Neural progenitor cell (in vitro differentiated cells): ENCODE data around the gene AARSD1. TPM values are rescaled to one million over a fixed set of nuclear protein-coding genes. Genes with fewer than 3 reads are reported as not detected.

Experiments used
- DNase-seq: peaks from one replicate; pipeline ENCODE4 v3.0.0-alpha.2; 2016; ENCODE audit warnings: low spot score
- H2AFZ ChIP-seq: fragments of 200-600 bp; sonication (generic); replicated peaks from 2 replicates; pipeline ENCODE4 v1.6.1; 2016; ENCODE audit warnings: antibody characterized with exemption
- H3F3A ChIP-seq: fragments of 200-600 bp; sonication (generic); 2 replicates; pipeline ENCODE4 v1.6.1; 2016; ENCODE audit warnings: antibody characterized with exemption, low read depth
- H3K27ac ChIP-seq: fragments of 200-600 bp; sonication (generic); 2 replicates; pipeline ENCODE4 v1.5.1; 2016; ENCODE audit warnings: mild to moderate bottlenecking
- H3K27me3 ChIP-seq: fragments of 200-600 bp; sonication (generic); 2 replicates; pipeline ENCODE4 v1.6.1; 2016; ENCODE audit warnings: mild to moderate bottlenecking, moderate library complexity
- H3K36me3 ChIP-seq: fragments of 200-600 bp; sonication (generic); 2 replicates; pipeline ENCODE4 v1.5.1; 2016
- H3K4me1 ChIP-seq: fragments of 200-600 bp; sonication (generic); 2 replicates; pipeline ENCODE4 v1.6.1; 2016; ENCODE audit warnings: mixed run types
- H3K4me2 ChIP-seq: fragments of 200-600 bp; sonication (generic); 2 replicates; pipeline ENCODE4 v1.6.1; 2016
- H3K4me3 ChIP-seq: fragments of 200-600 bp; sonication (generic); 2 replicates; pipeline ENCODE4 v1.5.1; 2016
- H3K79me2 ChIP-seq: fragments of 200-600 bp; sonication (generic); 2 replicates; pipeline ENCODE4 v1.6.1; 2016; ENCODE audit warnings: low read depth
- H3K9ac ChIP-seq: fragments of 200-600 bp; sonication (generic); 2 replicates; pipeline ENCODE4 v1.6.1; 2016
- H3K9me3 ChIP-seq: fragments of 200-600 bp; sonication (generic); 2 replicates; pipeline ENCODE4 v1.5.1; 2016; ENCODE audit warnings: low read depth
- H4K20me1 ChIP-seq: fragments of 200-600 bp; sonication (generic); 2 replicates; pipeline ENCODE4 v1.6.1; 2016; ENCODE audit warnings: low read depth
- H3K27ac Mint-ChIP-seq: 3 replicates; pipeline ENCODE4 v1.8.0; 2021; ENCODE audit warnings: mixed read lengths
- H3K27me3 Mint-ChIP-seq: 2 replicates; pipeline ENCODE4 v1.8.0; 2022; ENCODE audit warnings: low read depth, mild to moderate bottlenecking, inconsistent platforms, moderate library complexity, mixed read lengths; ENCODE audit not compliant: insufficient read depth
- H3K36me3 Mint-ChIP-seq: 3 replicates; pipeline ENCODE4 v1.8.0; 2021; ENCODE audit warnings: mixed read lengths
- H3K4me1 Mint-ChIP-seq: 3 replicates; pipeline ENCODE4 v1.8.0; 2021; ENCODE audit warnings: mixed read lengths
- H3K4me3 Mint-ChIP-seq: 3 replicates; pipeline ENCODE4 v1.8.0; 2021; ENCODE audit warnings: mild to moderate bottlenecking, moderate library complexity, mixed read lengths
- H3K9me3 Mint-ChIP-seq: 3 replicates; pipeline ENCODE4 v1.8.0; 2020; ENCODE audit warnings: mixed read lengths
- EZH2 ChIP-seq: fragments of 200-600 bp; sonication (generic); IDR thresholded peaks from 2 replicates; pipeline ENCODE4 v1.6.1; 2017; ENCODE audit warnings: antibody characterized with exemption, mild to moderate bottlenecking, moderate library complexity
- EZH2phosphoT487 ChIP-seq: fragments of 200-600 bp; sonication (generic); IDR thresholded peaks from 2 replicates; pipeline ENCODE4 v1.6.1; 2017; ENCODE audit warnings: antibody characterized with exemption
- total RNA-seq: library from RNA; depleted of rRNA; stranded (reverse); fragments of >200 nt; gene quantifications from 2 replicates; pipeline ENCODE4 v1.2.3, GENCODE V29; 2015; ENCODE audit warnings: low replicate concordance
- TF ChIP-seq, protein P1 (sequence below): fragments of 200-600 bp; sonication (generic); IDR thresholded peaks from 2 replicates; pipeline ENCODE4 v1.5.1; 2017; ENCODE audit warnings: antibody characterized with exemption, mild to moderate bottlenecking

Gene AARSD1
- total RNA-seq, 1 donor from 2014 or later, result 23.7 TPM

- Histone ChIP-seq H3K9me3 (no peaks in the 10 kb centered on the region), H3K4me3 (no peak overlapping the region), H4K20me1 (no peaks in the 10 kb centered on the region), H2AFZ (no peak overlapping the region), H3K4me2 (no peak overlapping the region), H3K9ac (no peak overlapping the region), H3F3A (peaks cover 21% of the 10 kb centered on the region), H3K27ac (no peak overlapping the region), H3K79me2 (no peaks in the 10 kb centered on the region), H3K36me3 (no peaks in the 10 kb centered on the region), H3K4me1 (no peaks in the 10 kb centered on the region), H3K27me3 (no peaks in the 10 kb centered on the region)
- Mint-ChIP-seq H3K27ac (no peak overlapping the region), H3K36me3 (peaks cover 29% of the 10 kb centered on the region), H3K9me3 (no peaks in the 10 kb centered on the region), H3K4me1 (peaks cover 9% of the 10 kb centered on the region), H3K4me3 (no peak overlapping the region), H3K27me3 (no peaks in the 10 kb centered on the region)
- no peak for DNase-seq
- TF ChIP-seq EZH2phosphoT487 (no peak), EZH2 (no peak)
- TF ChIP-seq, protein P1, sequence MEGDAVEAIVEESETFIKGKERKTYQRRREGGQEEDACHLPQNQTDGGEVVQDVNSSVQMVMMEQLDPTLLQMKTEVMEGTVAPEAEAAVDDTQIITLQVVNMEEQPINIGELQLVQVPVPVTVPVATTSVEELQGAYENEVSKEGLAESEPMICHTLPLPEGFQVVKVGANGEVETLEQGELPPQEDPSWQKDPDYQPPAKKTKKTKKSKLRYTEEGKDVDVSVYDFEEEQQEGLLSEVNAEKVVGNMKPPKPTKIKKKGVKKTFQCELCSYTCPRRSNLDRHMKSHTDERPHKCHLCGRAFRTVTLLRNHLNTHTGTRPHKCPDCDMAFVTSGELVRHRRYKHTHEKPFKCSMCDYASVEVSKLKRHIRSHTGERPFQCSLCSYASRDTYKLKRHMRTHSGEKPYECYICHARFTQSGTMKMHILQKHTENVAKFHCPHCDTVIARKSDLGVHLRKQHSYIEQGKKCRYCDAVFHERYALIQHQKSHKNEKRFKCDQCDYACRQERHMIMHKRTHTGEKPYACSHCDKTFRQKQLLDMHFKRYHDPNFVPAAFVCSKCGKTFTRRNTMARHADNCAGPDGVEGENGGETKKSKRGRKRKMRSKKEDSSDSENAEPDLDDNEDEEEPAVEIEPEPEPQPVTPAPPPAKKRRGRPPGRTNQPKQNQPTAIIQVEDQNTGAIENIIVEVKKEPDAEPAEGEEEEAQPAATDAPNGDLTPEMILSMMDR, result no peak
Measured at GRCh38 chr17:42992872-42993271, 28.6 kb upstream of the AARSD1 start.

GRCh38 chr17:42991471-42991870 lies 27.2 kb upstream of the AARSD1 start:
- no peak overlapping the region for H3K27ac Mint-ChIP-seq
- H3K4me1 Mint-ChIP-seq, result peaks cover 2% of the 10 kb centered on the region
- H3K4me3 ChIP-seq, result no peak overlapping the region

GRCh38 chr17:42989726-42990652 lies 25.7 kb upstream of the AARSD1 start:
- no peaks in the 10 kb centered on the region for H4K20me1 ChIP-seq
- TF ChIP-seq, protein P1, result no peak
- Mint-ChIP-seq H3K4me1 (no peaks in the 10 kb centered on the region), H3K27me3 (no peaks in the 10 kb centered on the region), H3K36me3 (peaks cover 35% of the 10 kb centered on the region), H3K9me3 (no peaks in the 10 kb centered on the region), H3K27ac (no peak overlapping the region), H3K4me3 (no peak overlapping the region)
- no peak overlapping the region for H3K27ac ChIP-seq
- no peaks in the 10 kb centered on the region for H3K9me3 ChIP-seq
- peaks cover 10% of the 10 kb centered on the region for H3F3A ChIP-seq
- peaks cover 6% of the 10 kb centered on the region for H3K79me2 ChIP-seq
- no peaks in the 10 kb centered on the region for H3K27me3 ChIP-seq
- H3K36me3 ChIP-seq, result no peaks in the 10 kb centered on the region
- H3K4me3 ChIP-seq, result no peak overlapping the region
- H3K4me2 ChIP-seq, result no peak overlapping the region
- no peaks in the 10 kb centered on the region for H3K4me1 ChIP-seq
- DNase-seq, result no peak
- H3K9ac ChIP-seq, result no peak overlapping the region
- H2AFZ ChIP-seq, result no peak overlapping the region

More at GRCh38 chr17:42991471-42991870, 27.2 kb upstream of the AARSD1 start:
- Histone ChIP-seq H3K9me3 (no peaks in the 10 kb centered on the region), H3K4me2 (no peak overlapping the region), H3K9ac (no peak overlapping the region), H3K36me3 (no peaks in the 10 kb centered on the region), H3K27me3 (no peaks in the 10 kb centered on the region), H3K4me1 (no peaks in the 10 kb centered on the region), H3K79me2 (no peaks in the 10 kb centered on the region), H2AFZ (no peak overlapping the region), H4K20me1 (no peaks in the 10 kb centered on the region), H3F3A (peaks cover 13% of the 10 kb centered on the region), H3K27ac (no peak overlapping the region)
- H3K27me3 Mint-ChIP-seq, result no peaks in the 10 kb centered on the region
- H3K9me3 Mint-ChIP-seq, result no peaks in the 10 kb centered on the region
- peaks cover 31% of the 10 kb centered on the region for H3K36me3 Mint-ChIP-seq
- TF ChIP-seq, protein P1, result no peak
- TF ChIP-seq EZH2phosphoT487, result no peak
- TF ChIP-seq EZH2, result no peak
- H3K4me3 Mint-ChIP-seq, result no peak overlapping the region
- DNase-seq, result no peak
